ENCODE measurements around the gene TEC. TPM values are rescaled to one million over a fixed set of nuclear protein-coding genes. Genes with fewer than 3 reads are reported as not detected.

The TEC gene
- total RNA-seq (ENCODE audit: low replicate concordance): 0.38 and 0.94 TPM in 2 replicates

GRCh38 chr4:48268956-48269860 lies at the start of gene TEC:
TEC (minus strand) TSS chr4:48269838; CDS start chr4:48228614, 41,224 bp downstream.

GRCh38 chr4:48134081-48134480 lies 135.6 kb downstream of the TEC start, which contains the start of gene TXK:
TXK (minus strand) TSS chr4:48134250; CDS start chr4:48134170, 80 bp downstream.

Other genes with a start within 250 kb of the TEC start
- gene TXK, start 135.6 kb downstream of the TEC start, total RNA-seq (ENCODE audit: low replicate concordance): 0.08 TPM in 1 of 2 replicates, not detected in the other
- 9.5 and 16.2 TPM in 2 replicates for gene SLAIN2, start 71.7 kb upstream of the TEC start, total RNA-seq (ENCODE audit: low replicate concordance)
- gene SLC10A4, start 213.5 kb upstream of the TEC start, total RNA-seq (ENCODE audit: low replicate concordance): not detected in 2 replicates
- gene ZAR1, start 220.4 kb upstream of the TEC start, total RNA-seq (ENCODE audit: low replicate concordance): not detected in 2 replicates